ENCODE measurements around the gene FLAD1. TPM values are rescaled to one million over a fixed set of nuclear protein-coding genes. Genes with fewer than 3 reads are reported as not detected.
A peak's percentile ranks its signal among the peaks of the same experiment; 100 is the strongest.

The FLAD1 gene
- total RNA-seq, 1 experiment from 2014 or later, result 58.4 TPM

DNA sequence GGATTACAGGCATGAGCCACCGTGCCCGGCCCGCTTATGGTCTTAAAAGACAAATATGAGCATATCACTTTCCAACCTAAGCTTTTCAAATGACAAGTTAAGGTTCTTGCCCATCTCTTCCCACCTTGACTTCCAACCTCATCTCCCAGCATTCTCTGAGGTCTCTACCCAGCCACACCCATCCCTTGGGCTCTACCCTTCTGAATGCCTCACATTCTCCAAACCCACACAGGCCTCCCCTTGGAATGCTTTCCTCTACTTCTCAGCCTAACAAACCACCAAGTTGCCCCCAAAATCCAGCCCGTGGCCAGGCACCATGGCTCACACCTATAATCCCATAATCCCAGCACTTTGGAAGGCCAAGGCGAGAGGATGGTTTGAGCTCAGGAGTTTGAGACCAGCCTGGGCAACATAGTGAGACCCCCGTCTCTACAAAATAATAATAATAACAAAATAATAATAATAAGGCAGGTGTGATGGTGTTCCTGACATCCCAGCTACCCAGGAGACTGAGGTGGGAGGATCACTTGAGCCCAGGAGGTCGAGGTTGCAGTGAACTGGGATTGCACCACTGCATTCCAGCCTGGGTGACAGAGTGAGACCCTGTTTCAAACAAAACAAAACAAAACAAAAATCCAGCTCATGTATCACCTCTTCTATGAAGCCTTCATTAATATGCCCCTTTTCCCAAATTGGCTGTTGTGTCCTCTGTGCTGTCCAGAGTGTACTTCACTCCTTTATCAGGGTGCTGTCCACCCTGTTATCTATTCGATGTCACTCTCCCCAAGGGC lies 39.2 kb downstream of the FLAD1 start:
- peak overlapping the region; percentile 57 for H3K4me2 ChIP-seq (ENCODE audit: low read length)
- CTCF ChIA-PET, result interaction anchor here (1.1 to 3.0 kb wide), 3 partner anchors 23 to 29 kb away, joined by 3 to 14 read pairs (median 7); partner anchors contain the start of gene ADAM15
- H4K20me1 ChIP-seq (ENCODE audit: insufficient read depth), result no peaks in the 10 kb centered on the region
- no peak for DNase-seq (ENCODE audit: low read depth, low spot score)
- no TSS peak for BruUV-seq (replicated peaks)
- POLR2A ChIA-PET, result no interaction called here
- intact Hi-C loops (cut with micrococcal nuclease), result no loop called here
- H3K4me1 ChIP-seq (ENCODE audit: control insufficient read depth in 1 of 2, insufficient read depth in 2 of 2, low read length in 2 of 2), result peaks cover 37 to 73% of the 10 kb centered on the region in 2 experiments
- no peaks in the 10 kb centered on the region for H3K36me3 ChIP-seq (ENCODE audit: control insufficient read depth in 1 of 2, insufficient read depth in 2 of 2, low read length in 2 of 2)
- TF ChIP-seq, protein P1, sequence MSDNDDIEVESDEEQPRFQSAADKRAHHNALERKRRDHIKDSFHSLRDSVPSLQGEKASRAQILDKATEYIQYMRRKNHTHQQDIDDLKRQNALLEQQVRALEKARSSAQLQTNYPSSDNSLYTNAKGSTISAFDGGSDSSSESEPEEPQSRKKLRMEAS (IDR thresholded peaks at IDR 0.05), result no peak
- TF ChIP-seq ZNF274 (IDR thresholded peaks at IDR 0.05; ENCODE audit: low read depth, low read length) (no peak), POLR2AphosphoS5 (IDR thresholded peaks at IDR 0.05; ENCODE audit: low read depth, low read length) (no peak), EGR1 (IDR thresholded peaks at IDR 0.05; ENCODE audit: low read depth) (no peak), YY1 (IDR thresholded peaks at IDR 0.05; ENCODE audit: extremely low read depth, insufficient replicate concordance, low read depth, low read length) (no peak), EZH2 (IDR thresholded peaks at IDR 0.05) (no peak), JUND (IDR thresholded peaks at IDR 0.05) (no peak), ZFX (IDR thresholded peaks at IDR 0.05) (no peak)
- TF ChIP-seq, protein P2, sequence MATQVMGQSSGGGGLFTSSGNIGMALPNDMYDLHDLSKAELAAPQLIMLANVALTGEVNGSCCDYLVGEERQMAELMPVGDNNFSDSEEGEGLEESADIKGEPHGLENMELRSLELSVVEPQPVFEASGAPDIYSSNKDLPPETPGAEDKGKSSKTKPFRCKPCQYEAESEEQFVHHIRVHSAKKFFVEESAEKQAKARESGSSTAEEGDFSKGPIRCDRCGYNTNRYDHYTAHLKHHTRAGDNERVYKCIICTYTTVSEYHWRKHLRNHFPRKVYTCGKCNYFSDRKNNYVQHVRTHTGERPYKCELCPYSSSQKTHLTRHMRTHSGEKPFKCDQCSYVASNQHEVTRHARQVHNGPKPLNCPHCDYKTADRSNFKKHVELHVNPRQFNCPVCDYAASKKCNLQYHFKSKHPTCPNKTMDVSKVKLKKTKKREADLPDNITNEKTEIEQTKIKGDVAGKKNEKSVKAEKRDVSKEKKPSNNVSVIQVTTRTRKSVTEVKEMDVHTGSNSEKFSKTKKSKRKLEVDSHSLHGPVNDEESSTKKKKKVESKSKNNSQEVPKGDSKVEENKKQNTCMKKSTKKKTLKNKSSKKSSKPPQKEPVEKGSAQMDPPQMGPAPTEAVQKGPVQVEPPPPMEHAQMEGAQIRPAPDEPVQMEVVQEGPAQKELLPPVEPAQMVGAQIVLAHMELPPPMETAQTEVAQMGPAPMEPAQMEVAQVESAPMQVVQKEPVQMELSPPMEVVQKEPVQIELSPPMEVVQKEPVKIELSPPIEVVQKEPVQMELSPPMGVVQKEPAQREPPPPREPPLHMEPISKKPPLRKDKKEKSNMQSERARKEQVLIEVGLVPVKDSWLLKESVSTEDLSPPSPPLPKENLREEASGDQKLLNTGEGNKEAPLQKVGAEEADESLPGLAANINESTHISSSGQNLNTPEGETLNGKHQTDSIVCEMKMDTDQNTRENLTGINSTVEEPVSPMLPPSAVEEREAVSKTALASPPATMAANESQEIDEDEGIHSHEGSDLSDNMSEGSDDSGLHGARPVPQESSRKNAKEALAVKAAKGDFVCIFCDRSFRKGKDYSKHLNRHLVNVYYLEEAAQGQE (IDR thresholded peaks at IDR 0.05; ENCODE audit: low read depth), result no peak
- no peak overlapping the region for H3K27ac ChIP-seq (ENCODE audit: low read depth, low read length)
- H3K9me3 ChIP-seq (ENCODE audit: control insufficient read depth in 1 of 2, insufficient read depth in 1 of 2, low read depth in 1 of 2, low read length in 2 of 2), result no peaks in the 10 kb centered on the region
- H3K9me2 ChIP-seq (ENCODE audit: insufficient read depth), result no peaks in the 10 kb centered on the region
- no peaks in the 10 kb centered on the region for H3K27me3 ChIP-seq (ENCODE audit: insufficient read depth, low read length)
- H3K4me3 ChIP-seq (replicated peaks in 1 of 2; ENCODE audit: low read depth in 1 of 2, low read length in 2 of 2), result 0 out of 4 replicates have a peak overlapping the region, but pooled peaks of 1 of the 2 experiments have one; percentile 4
- ATAC-seq, result no peak
- H2AFZ ChIP-seq (ENCODE audit: low read depth, low read length, poor library complexity, severe bottlenecking), result no peak overlapping the region
- H3K9ac ChIP-seq (ENCODE audit: low read length), result no peak overlapping the region
- no peaks in the 10 kb centered on the region for H3K79me2 ChIP-seq (ENCODE audit: insufficient read depth, low read length)
- RAD21 ChIA-PET (ENCODE audit: low non-redundant PET in 1 of 2, low total read pairs in 2 of 2, uncharacterized antibody in 2 of 2, unreplicated experiment in 2 of 2), result no interaction called here

Measured in HCT116 (cell line).